PFSK-1 (cell line): ENCODE measurements around the gene MUC2.

Source experiments
- FOXP2 ChIP-seq: optimal IDR thresholded peaks from 2 replicates; pipeline ENCODE3; 2011; ENCODE audit warnings: borderline replicate concordance, control low read depth, inconsistent platforms; ENCODE audit not compliant: insufficient read depth; ENCODE audit errors: extremely low read length, extremely low read depth
- POLR2AphosphoS5 ChIP-seq: IDR thresholded peaks from 2 replicates; pipeline ENCODE4 v1.6.1; 2012; ENCODE audit warnings: low read depth, mild to moderate bottlenecking, control low read depth, low read length, moderate library complexity
- REST ChIP-seq, 2 experiments: IDR thresholded peaks; 2 replicates each; pipeline versions ENCODE4 v1.6.1 to v1.8.0; 2011 to 2012; ENCODE audit warnings: low read depth in 2 of 2, low read length in 2 of 2, control low read depth in 1 of 2, inconsistent platforms in 1 of 2, mild to moderate bottlenecking in 1 of 2, moderate library complexity in 1 of 2; ENCODE audit not compliant: insufficient read depth in 1 of 2
- SIN3A ChIP-seq: IDR thresholded peaks from 2 replicates; pipeline ENCODE4 v1.6.1; 2012; ENCODE audit warnings: mild to moderate bottlenecking, low read length, moderate library complexity, borderline replicate concordance; ENCODE audit not compliant: insufficient read depth
- TAF1 ChIP-seq: IDR thresholded peaks from 2 replicates; pipeline ENCODE4 v1.6.1; 2012; ENCODE audit warnings: low read length, control low read depth, borderline replicate concordance; ENCODE audit not compliant: insufficient read depth

The MUC2 gene

GRCh38 chr11:1060410-1060809, 14.3 kb upstream of the MUC2 start:
- no peak for TF ChIP-seq REST (IDR thresholded peaks at IDR 0.05; ENCODE audit: insufficient read depth in 1 of 2, low read depth in 2 of 2, low read length in 2 of 2)
- no peak for TF ChIP-seq FOXP2
- TF ChIP-seq POLR2AphosphoS5, result no peak
- TF ChIP-seq SIN3A, result no peak
- no peak for TF ChIP-seq TAF1

- TF ChIP-seq SIN3A (no peak), TAF1 (no peak), REST (IDR thresholded peaks at IDR 0.05; ENCODE audit: insufficient read depth in 1 of 2, low read depth in 2 of 2, low read length in 2 of 2) (no peak), FOXP2 (no peak), POLR2AphosphoS5 (no peak)
Measured at GRCh38 chr11:1060852-1061616, 13.6 kb upstream of the MUC2 start.

- TF ChIP-seq TAF1, result no peak
- no peak for TF ChIP-seq FOXP2
- TF ChIP-seq SIN3A, result no peak
- no peak for TF ChIP-seq REST (IDR thresholded peaks at IDR 0.05; ENCODE audit: insufficient read depth in 1 of 2, low read depth in 2 of 2, low read length in 2 of 2)
- TF ChIP-seq POLR2AphosphoS5, result no peak
Measured at GRCh38 chr11:1062075-1062820, 12.4 kb upstream of the MUC2 start.

GRCh38 chr11:1064167-1064566, 10.5 kb upstream of the MUC2 start:
- TF ChIP-seq TAF1, result no peak

GRCh38 chr11:1067812-1068496, 6.7 kb upstream of the MUC2 start:
- TF ChIP-seq SIN3A, result no peak
- TF ChIP-seq TAF1, result no peak
- no peak for TF ChIP-seq POLR2AphosphoS5
- no peak for TF ChIP-seq REST (IDR thresholded peaks at IDR 0.05; ENCODE audit: insufficient read depth in 1 of 2, low read depth in 2 of 2, low read length in 2 of 2)
- TF ChIP-seq FOXP2, result no peak
